ENCODE results near the gene REV3L.

REV3L gene

DNA sequence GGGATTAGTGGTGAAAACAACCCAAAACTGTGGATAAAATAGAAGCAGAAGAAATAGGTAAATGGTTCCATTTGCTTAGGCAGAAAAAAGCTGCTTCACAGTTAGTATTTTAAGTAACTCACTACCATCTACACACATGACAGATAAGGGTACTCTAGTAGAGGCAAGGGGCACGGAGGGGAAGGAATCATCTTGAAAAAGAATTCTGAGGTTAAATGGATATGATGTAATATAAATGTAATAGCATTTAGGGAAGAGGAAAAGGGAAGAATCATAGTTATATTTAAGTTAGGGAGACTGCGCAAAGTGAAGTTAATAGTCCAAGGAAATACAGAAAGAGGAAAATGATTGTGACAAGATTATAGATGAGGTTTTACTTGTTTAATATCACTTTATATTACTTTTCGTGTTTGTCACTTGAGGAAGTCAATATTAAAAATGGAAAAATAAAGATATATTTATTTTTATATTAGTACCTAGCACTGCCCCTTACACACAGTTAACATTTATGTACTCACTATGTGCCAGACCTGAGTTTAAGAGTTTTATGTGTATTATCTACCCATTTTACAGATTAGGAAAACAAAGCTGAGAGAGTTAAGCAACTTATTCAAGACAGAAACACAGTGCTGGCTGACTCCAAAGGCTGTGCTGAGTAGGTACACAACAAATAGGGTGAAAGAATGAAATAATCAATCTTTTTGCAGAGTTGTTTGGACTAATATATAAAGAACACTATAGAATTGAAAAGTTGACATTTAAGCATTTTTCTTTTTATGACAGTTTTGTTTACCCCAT, 128.1 kb downstream of the REV3L start:
- Histone ChIP-seq H3K9me3 (replicated peaks; ENCODE audit: insufficient read depth, low read length) (no peaks in the 10 kb centered on the region), H3K4me2 (ENCODE audit: low read depth, low read length) (no peak overlapping the region), H4K20me1 (ENCODE audit: insufficient read depth, low read length) (no peaks in the 10 kb centered on the region), H3F3A (ENCODE audit: insufficient read depth, low read length) (no peaks in the 10 kb centered on the region), H3K79me2 (ENCODE audit: low read length) (no peaks in the 10 kb centered on the region), H3K9me2 (replicated peaks; ENCODE audit: insufficient read depth, low read length) (no peaks in the 10 kb centered on the region), H2AFZ (ENCODE audit: low read length) (no peak overlapping the region), H3K4me1 (ENCODE audit: low read length) (no peaks in the 10 kb centered on the region), H3K27me3 (replicated peaks; ENCODE audit: insufficient read depth, low read length) (no peaks in the 10 kb centered on the region), H3K36me3 (replicated peaks; ENCODE audit: insufficient read depth, low read length) (peaks cover 6% of the 10 kb centered on the region; the same call in 1 of the 2 replicates), H3K9ac (ENCODE audit: low read length) (no peak overlapping the region), H3K4me3 (ENCODE audit: low read length) (no peak overlapping the region), H3K27ac (ENCODE audit: low read length) (no peak overlapping the region)
- TF ChIP-seq, protein P1, sequence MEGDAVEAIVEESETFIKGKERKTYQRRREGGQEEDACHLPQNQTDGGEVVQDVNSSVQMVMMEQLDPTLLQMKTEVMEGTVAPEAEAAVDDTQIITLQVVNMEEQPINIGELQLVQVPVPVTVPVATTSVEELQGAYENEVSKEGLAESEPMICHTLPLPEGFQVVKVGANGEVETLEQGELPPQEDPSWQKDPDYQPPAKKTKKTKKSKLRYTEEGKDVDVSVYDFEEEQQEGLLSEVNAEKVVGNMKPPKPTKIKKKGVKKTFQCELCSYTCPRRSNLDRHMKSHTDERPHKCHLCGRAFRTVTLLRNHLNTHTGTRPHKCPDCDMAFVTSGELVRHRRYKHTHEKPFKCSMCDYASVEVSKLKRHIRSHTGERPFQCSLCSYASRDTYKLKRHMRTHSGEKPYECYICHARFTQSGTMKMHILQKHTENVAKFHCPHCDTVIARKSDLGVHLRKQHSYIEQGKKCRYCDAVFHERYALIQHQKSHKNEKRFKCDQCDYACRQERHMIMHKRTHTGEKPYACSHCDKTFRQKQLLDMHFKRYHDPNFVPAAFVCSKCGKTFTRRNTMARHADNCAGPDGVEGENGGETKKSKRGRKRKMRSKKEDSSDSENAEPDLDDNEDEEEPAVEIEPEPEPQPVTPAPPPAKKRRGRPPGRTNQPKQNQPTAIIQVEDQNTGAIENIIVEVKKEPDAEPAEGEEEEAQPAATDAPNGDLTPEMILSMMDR (IDR thresholded peaks at IDR 0.05; ENCODE audit: low read length), result no peak
- TF ChIP-seq EZH2 (optimal IDR thresholded peaks at IDR 0.05; ENCODE audit: low read depth, low read length) (no peak), EZH2phosphoT487 (IDR thresholded peaks at IDR 0.05; ENCODE audit: low read length) (no peak)
- DNase-seq, result no peak

GRCh38 chr6:111353912-111354462, 129.0 kb downstream of the REV3L start:
- H2AFZ ChIP-seq (ENCODE audit: low read length), result no peak overlapping the region
- no peaks in the 10 kb centered on the region for H3K4me1 ChIP-seq (ENCODE audit: low read length)
- no peak overlapping the region for H3K4me2 ChIP-seq (ENCODE audit: low read depth, low read length)
- H3K4me3 ChIP-seq (ENCODE audit: low read length), result no peak overlapping the region
- no peak overlapping the region for H3K27ac ChIP-seq (ENCODE audit: low read length)
- H3K27me3 ChIP-seq (replicated peaks; ENCODE audit: insufficient read depth, low read length), result no peaks in the 10 kb centered on the region
- H3K9ac ChIP-seq (ENCODE audit: low read length), result no peak overlapping the region
- no peaks in the 10 kb centered on the region for H3K9me2 ChIP-seq (replicated peaks; ENCODE audit: insufficient read depth, low read length)
- no peaks in the 10 kb centered on the region for H3K79me2 ChIP-seq (ENCODE audit: low read length)
- DNase-seq, result no peak
- no peaks in the 10 kb centered on the region for H3K9me3 ChIP-seq (replicated peaks; ENCODE audit: insufficient read depth, low read length)
- peaks cover 4% of the 10 kb centered on the region; the same call in 1 of the 2 replicates for H3K36me3 ChIP-seq (replicated peaks; ENCODE audit: insufficient read depth, low read length)
- TF ChIP-seq, protein P1 (IDR thresholded peaks at IDR 0.05; ENCODE audit: low read length), result no peak
- TF ChIP-seq EZH2phosphoT487 (IDR thresholded peaks at IDR 0.05; ENCODE audit: low read length) (no peak), EZH2 (optimal IDR thresholded peaks at IDR 0.05; ENCODE audit: low read depth, low read length) (no peak)
- no peaks in the 10 kb centered on the region for H3F3A ChIP-seq (ENCODE audit: insufficient read depth, low read length)
- no peaks in the 10 kb centered on the region for H4K20me1 ChIP-seq (ENCODE audit: insufficient read depth, low read length)

GRCh38 chr6:111347589-111347988, 135.4 kb downstream of the REV3L start:
- H3K79me2 ChIP-seq (ENCODE audit: low read length), result no peaks in the 10 kb centered on the region
- no peak overlapping the region for H3K4me3 ChIP-seq (ENCODE audit: low read length)
- DNase-seq, result no peak
- TF ChIP-seq, protein P1 (IDR thresholded peaks at IDR 0.05; ENCODE audit: low read length), result no peak
- TF ChIP-seq EZH2phosphoT487 (IDR thresholded peaks at IDR 0.05; ENCODE audit: low read length) (no peak), EZH2 (optimal IDR thresholded peaks at IDR 0.05; ENCODE audit: low read depth, low read length) (no peak)
- no peaks in the 10 kb centered on the region for H3K9me2 ChIP-seq (replicated peaks; ENCODE audit: insufficient read depth, low read length)
- H3K4me1 ChIP-seq (ENCODE audit: low read length), result no peaks in the 10 kb centered on the region
- H3K27ac ChIP-seq (ENCODE audit: low read length), result no peak overlapping the region
- no peak overlapping the region for H2AFZ ChIP-seq (ENCODE audit: low read length)
- no peaks in the 10 kb centered on the region for H3K27me3 ChIP-seq (replicated peaks; ENCODE audit: insufficient read depth, low read length)
- no peak overlapping the region for H3K4me2 ChIP-seq (ENCODE audit: low read depth, low read length)
- no peaks in the 10 kb centered on the region for H3F3A ChIP-seq (ENCODE audit: insufficient read depth, low read length)
- H3K9me3 ChIP-seq (replicated peaks; ENCODE audit: insufficient read depth, low read length), result no peaks in the 10 kb centered on the region
- no peaks in the 10 kb centered on the region for H3K36me3 ChIP-seq (replicated peaks; ENCODE audit: insufficient read depth, low read length)
- no peaks in the 10 kb centered on the region for H4K20me1 ChIP-seq (ENCODE audit: insufficient read depth, low read length)
- no peak overlapping the region for H3K9ac ChIP-seq (ENCODE audit: low read length)

Data from MM.1S (cell line).